Measurements from ENCODE around the gene SPDYC. TPM values are rescaled to one million over a fixed set of nuclear protein-coding genes. Genes with fewer than 3 reads are reported as not detected.

SPDYC gene
- total and polyA plus RNA-seq, 2 of the 13 experiments (the other 11 are each of a cell fraction or from before 2014, with no cell fraction given) = 0.15 to 0.33 TPM

- TF ChIP-seq IRF1 (CRISPR knock-in tag; IDR thresholded peaks at IDR 0.05; ENCODE audit: low read depth) = 0 out of 2 replicates have a peak, but pooled peaks have one; percentile 17
- TF ChIP-seq ZNF772 (CRISPR knock-in tag; IDR thresholded peaks at IDR 0.05) = peak; percentile 86; the same call in 1 of the 2 replicates
- no peak for TF ChIP-seq SCMH1 (CRISPR knock-in tag; IDR thresholded peaks at IDR 0.05; ENCODE audit: borderline replicate concordance)
- TF ChIP-seq ZNF562 (CRISPR knock-in tag; IDR thresholded peaks at IDR 0.05; ENCODE audit: borderline replicate concordance) = no peak
- TF ChIP-seq ZNF33A (CRISPR knock-in tag; IDR thresholded peaks at IDR 0.05; ENCODE audit: borderline replicate concordance) = no peak
- no peak for TF ChIP-seq TAF15 (IDR thresholded peaks at IDR 0.05; ENCODE audit: low read depth, low read length, poor library complexity, severe bottlenecking)
- TF ChIP-seq SUZ12 (IDR thresholded peaks at IDR 0.05; ENCODE audit: low read depth, low read length) = no peak
- TF ChIP-seq ZNF780A (CRISPR knock-in tag; IDR thresholded peaks at IDR 0.05) = 0 out of 2 replicates have a peak, but pooled peaks have one; percentile 11
- no peak for TF ChIP-seq FLYWCH1 (CRISPR knock-in tag; IDR thresholded peaks at IDR 0.05)
- TF ChIP-seq NKX3-1 (CRISPR knock-in tag; IDR thresholded peaks at IDR 0.05) = peak; percentile 63
- no peak for TF ChIP-seq ZZZ3 (CRISPR knock-in tag; IDR thresholded peaks at IDR 0.05; ENCODE audit: borderline replicate concordance)
- peak; percentile 3 for TF ChIP-seq ZNF781 (CRISPR knock-in tag; IDR thresholded peaks at IDR 0.05; ENCODE audit: borderline replicate concordance, not compliant biosample characterization)
- peak; percentile 12; the same call in 1 of the 2 replicates for TF ChIP-seq ZNF362 (CRISPR knock-in tag; IDR thresholded peaks at IDR 0.05; ENCODE audit: borderline replicate concordance)
- no peak for TF ChIP-seq ZNF205 (CRISPR knock-in tag; IDR thresholded peaks at IDR 0.05)
- TF ChIP-seq ZNF441 (CRISPR knock-in tag; IDR thresholded peaks at IDR 0.05; ENCODE audit: borderline replicate concordance) = 0 out of 2 replicates have a peak, but pooled peaks have one; percentile 10
- no peak for TF ChIP-seq PAF1 (CRISPR knock-in tag; IDR thresholded peaks at IDR 0.05)
- 0 out of 2 replicates have a peak, but pooled peaks have one; percentile 36 for TF ChIP-seq BATF2 (CRISPR knock-in tag; IDR thresholded peaks at IDR 0.05)
- TF ChIP-seq ZNF746 (CRISPR knock-in tag; IDR thresholded peaks at IDR 0.05) = no peak
- TF ChIP-seq TOPORS (CRISPR knock-in tag; IDR thresholded peaks at IDR 0.05) = no peak
- 0 out of 2 replicates have a peak, but pooled peaks have one; percentile 24 for TF ChIP-seq PCBP1 (IDR thresholded peaks at IDR 0.05; ENCODE audit: borderline replicate concordance, low read depth, low read length)
- no peak for TF ChIP-seq SYNCRIP (IDR thresholded peaks at IDR 0.05; ENCODE audit: insufficient read depth, low read depth, low read length)
- TF ChIP-seq HNF1A (IDR thresholded peaks at IDR 0.05; ENCODE audit: low read depth) = peak; percentile 8; the same call in 1 of the 2 replicates
- peak; percentile 70; the same call in 1 of the 2 replicates for TF ChIP-seq HNF1A (CRISPR knock-in tag; IDR thresholded peaks at IDR 0.05; ENCODE audit: borderline replicate concordance)
These were observed 35.6 kb upstream of the SPDYC start, which contains the start of gene SYVN1 (continued) for GRCh38 chr11:65134240-65134951.

All from HepG2 (cell line).